Measurements from ENCODE around the gene FHIT.

The FHIT gene

GRCh38 chr3:60011218-60011617 lies 1240.0 kb downstream of the FHIT start:
- no peak for DNase-seq

GRCh38 chr3:60010781-60011180 lies 1240.5 kb downstream of the FHIT start:
- no peak for DNase-seq

- no peak for DNase-seq
Observed at GRCh38 chr3:60009931-60010478, 1241.2 kb downstream of the FHIT start.

GRCh38 chr3:60001369-60001768 lies 1249.9 kb downstream of the FHIT start:
- DNase-seq, result no peak

GRCh38 chr3:60000311-60001105 lies 1250.7 kb downstream of the FHIT start:
- no peak for DNase-seq

- no peak for DNase-seq
Observed at GRCh38 chr3:59998058-59998457, 1253.2 kb downstream of the FHIT start.

GRCh38 chr3:59997583-59997982 lies 1253.7 kb downstream of the FHIT start:
- DNase-seq, result no peak

GRCh38 chr3:59996056-59996455 lies 1255.2 kb downstream of the FHIT start:
- no peak for DNase-seq

- no peak for DNase-seq
Observed at GRCh38 chr3:59995563-59995962, 1255.7 kb downstream of the FHIT start.

GRCh38 chr3:59994732-59995304 lies 1256.4 kb downstream of the FHIT start:
- no peak for DNase-seq

- DNase-seq, result no peak
Observed at GRCh38 chr3:59992578-59992977, 1258.7 kb downstream of the FHIT start.

- no peak for DNase-seq
Observed at GRCh38 chr3:59990915-59991314, 1260.3 kb downstream of the FHIT start.

GRCh38 chr3:59982510-59982909 lies 1268.7 kb downstream of the FHIT start:
- no peak for DNase-seq

- no peak for DNase-seq
Observed at GRCh38 chr3:59981377-59981776, 1269.9 kb downstream of the FHIT start.

- no peak for DNase-seq
Observed at GRCh38 chr3:59980576-59980975, 1270.7 kb downstream of the FHIT start.

- DNase-seq, result no peak
Observed at GRCh38 chr3:59979542-59979941, 1271.7 kb downstream of the FHIT start.

- no peak for DNase-seq
Observed at GRCh38 chr3:59978979-59979378, 1272.3 kb downstream of the FHIT start.

- DNase-seq, result no peak
Observed at GRCh38 chr3:59970796-59971195, 1280.5 kb downstream of the FHIT start.

- DNase-seq, result no peak
Observed at GRCh38 chr3:59970376-59970775, 1280.9 kb downstream of the FHIT start.

- no peak for DNase-seq
Observed at GRCh38 chr3:59968513-59969045, 1282.7 kb downstream of the FHIT start.

GRCh38 chr3:59963676-59964075 lies 1287.6 kb downstream of the FHIT start:
- no peak for DNase-seq

- DNase-seq, result no peak
Observed at GRCh38 chr3:59957150-59957549, 1294.1 kb downstream of the FHIT start.

- DNase-seq, result no peak
Observed at GRCh38 chr3:59953104-59953503, 1298.1 kb downstream of the FHIT start.

GRCh38 chr3:59949311-59949710 lies 1301.9 kb downstream of the FHIT start:
- DNase-seq, result no peak

All from hematopoietic multipotent progenitor cell treated with erythropoietin and hydrocortisone succinate and interleukin-3 and kit ligand, for 8 days (in vitro differentiated cells).